ENCODE data around the gene CNTN4. TPM values are rescaled to one million over a fixed set of nuclear protein-coding genes. Genes with fewer than 3 reads are reported as not detected.

Gene CNTN4
- total RNA-seq, 2 experiments from 2014 or later: not detected

DNA sequence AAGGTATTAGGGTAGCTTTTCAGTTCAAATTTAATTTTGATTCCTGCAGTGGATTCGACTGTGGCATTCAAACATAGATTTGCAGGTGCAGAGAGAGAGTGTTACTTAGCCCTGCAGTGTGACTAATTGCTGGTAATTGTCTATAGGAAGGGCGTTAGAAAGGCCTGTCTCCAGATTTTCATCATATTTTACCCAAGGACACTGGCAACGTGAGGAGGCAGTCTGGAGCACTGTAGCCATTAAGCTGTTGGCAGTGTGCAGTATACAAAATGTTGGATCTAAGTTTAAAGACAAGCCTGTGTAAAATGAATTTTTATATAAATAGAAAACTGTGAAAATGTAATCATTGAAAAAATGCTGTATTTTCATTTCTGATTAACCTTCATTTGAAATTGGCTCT, 342.9 kb downstream of the CNTN4 start:
- Mint-ChIP-seq H3K4me3 (no peak overlapping the region), H3K27ac (no peak overlapping the region), H3K4me1 (no peaks in the 10 kb centered on the region), H3K9me3 (ENCODE audit: low read depth) (no peaks in the 10 kb centered on the region), H3K27me3 (no peaks in the 10 kb centered on the region), H3K36me3 (no peaks in the 10 kb centered on the region)
- DNase-seq: no peak
- no peak for ATAC-seq
- CTCF ChIA-PET: no interaction called here

DNA sequence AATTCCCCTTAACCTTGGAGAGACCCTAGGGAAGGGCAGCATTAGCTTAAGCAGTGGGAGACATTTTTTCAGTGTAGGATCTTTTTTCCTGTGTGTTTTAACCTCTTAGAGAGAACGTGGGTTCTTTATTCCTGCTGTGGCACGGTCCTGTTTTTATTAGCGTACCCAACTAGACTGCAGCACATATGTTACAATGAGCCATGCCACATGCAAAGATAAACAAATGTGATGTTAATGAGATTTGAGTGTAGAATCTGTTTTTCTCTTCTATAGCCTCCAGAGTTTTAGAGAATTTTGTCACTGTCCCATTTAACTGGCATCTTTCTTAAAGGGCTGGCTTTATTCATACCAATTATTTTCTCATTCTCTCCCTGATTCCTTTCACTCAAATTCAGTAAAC, 347.5 kb downstream of the CNTN4 start:
- H3K27me3 Mint-ChIP-seq: no peaks in the 10 kb centered on the region
- H3K36me3 Mint-ChIP-seq: no peaks in the 10 kb centered on the region
- H3K4me1 Mint-ChIP-seq: no peaks in the 10 kb centered on the region
- H3K9me3 Mint-ChIP-seq (ENCODE audit: low read depth): no peaks in the 10 kb centered on the region
- no peak overlapping the region for H3K27ac Mint-ChIP-seq
- DNase-seq (no peak), ATAC-seq (no peak)
- CTCF ChIA-PET: no interaction called here
- H3K4me3 Mint-ChIP-seq: no peak overlapping the region

GRCh38 chr3:2452249-2452648, 353.6 kb downstream of the CNTN4 start:
- Mint-ChIP-seq H3K4me1 (no peaks in the 10 kb centered on the region), H3K36me3 (no peaks in the 10 kb centered on the region), H3K27ac (no peak overlapping the region), H3K9me3 (ENCODE audit: low read depth) (no peaks in the 10 kb centered on the region), H3K4me3 (no peak overlapping the region), H3K27me3 (no peaks in the 10 kb centered on the region)
- ATAC-seq: no peak
- no peak for DNase-seq
- CTCF ChIA-PET: no interaction called here

DNA sequence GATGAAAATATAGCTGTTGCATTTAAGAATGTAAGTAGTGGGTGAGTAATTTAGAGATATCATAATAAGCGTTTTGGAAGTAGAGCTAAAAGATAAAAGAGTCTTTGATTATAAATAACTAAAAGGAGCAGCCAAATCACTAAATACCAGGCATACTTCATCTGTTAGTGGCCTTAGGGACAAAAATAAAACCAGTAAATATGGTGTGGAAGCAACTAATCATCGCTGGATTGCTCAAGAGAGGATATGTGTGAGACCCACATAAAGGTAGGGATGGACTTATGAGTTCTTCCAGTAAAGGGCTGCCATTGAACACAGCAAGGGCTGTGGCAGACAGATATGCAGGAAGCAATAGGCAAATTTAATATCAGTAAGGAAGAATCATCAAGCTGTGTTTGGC, 356.2 kb downstream of the CNTN4 start:
- Mint-ChIP-seq H3K4me1 (no peaks in the 10 kb centered on the region), H3K4me3 (no peak overlapping the region), H3K36me3 (no peaks in the 10 kb centered on the region), H3K27me3 (no peaks in the 10 kb centered on the region), H3K27ac (no peak overlapping the region), H3K9me3 (ENCODE audit: low read depth) (no peaks in the 10 kb centered on the region)
- CTCF ChIA-PET: no interaction called here
- ATAC-seq (no peak), DNase-seq (no peak)

GRCh38 chr3:2456788-2457187, 358.1 kb downstream of the CNTN4 start:
- CTCF ChIA-PET: no interaction called here
- no peaks in the 10 kb centered on the region for H3K4me1 Mint-ChIP-seq
- no peak for DNase-seq
- no peaks in the 10 kb centered on the region for H3K36me3 Mint-ChIP-seq
- H3K27ac Mint-ChIP-seq: no peak overlapping the region
- no peak overlapping the region for H3K4me3 Mint-ChIP-seq
- H3K27me3 Mint-ChIP-seq: no peaks in the 10 kb centered on the region
- no peak for ATAC-seq
- H3K9me3 Mint-ChIP-seq (ENCODE audit: low read depth): no peaks in the 10 kb centered on the region

DNA sequence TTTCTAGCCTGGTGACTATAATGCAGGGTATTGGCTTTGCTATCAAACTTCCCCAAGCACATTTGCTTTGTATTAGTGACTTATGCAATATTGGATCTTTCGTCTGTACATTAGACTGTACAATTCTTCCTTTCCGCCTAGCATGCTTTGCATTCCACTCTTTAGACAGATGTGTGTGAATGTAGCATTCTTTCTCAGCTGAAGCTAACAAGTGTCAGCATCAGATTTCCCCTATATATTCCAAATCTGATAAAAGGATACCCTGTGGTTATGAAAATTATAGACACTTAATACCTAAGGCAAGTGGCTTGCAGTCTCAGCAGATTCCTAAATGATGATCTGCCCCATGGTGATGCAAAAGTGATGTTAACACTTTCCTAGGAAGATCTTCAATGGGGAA, 360.1 kb downstream of the CNTN4 start:
- no peaks in the 10 kb centered on the region for H3K9me3 Mint-ChIP-seq (ENCODE audit: low read depth)
- ATAC-seq (no peak), DNase-seq (no peak)
- CTCF ChIA-PET: no interaction called here
- no peaks in the 10 kb centered on the region for H3K4me1 Mint-ChIP-seq
- H3K4me3 Mint-ChIP-seq: no peak overlapping the region
- H3K27ac Mint-ChIP-seq: no peak overlapping the region
- no peaks in the 10 kb centered on the region for H3K27me3 Mint-ChIP-seq
- no peaks in the 10 kb centered on the region for H3K36me3 Mint-ChIP-seq

DNA sequence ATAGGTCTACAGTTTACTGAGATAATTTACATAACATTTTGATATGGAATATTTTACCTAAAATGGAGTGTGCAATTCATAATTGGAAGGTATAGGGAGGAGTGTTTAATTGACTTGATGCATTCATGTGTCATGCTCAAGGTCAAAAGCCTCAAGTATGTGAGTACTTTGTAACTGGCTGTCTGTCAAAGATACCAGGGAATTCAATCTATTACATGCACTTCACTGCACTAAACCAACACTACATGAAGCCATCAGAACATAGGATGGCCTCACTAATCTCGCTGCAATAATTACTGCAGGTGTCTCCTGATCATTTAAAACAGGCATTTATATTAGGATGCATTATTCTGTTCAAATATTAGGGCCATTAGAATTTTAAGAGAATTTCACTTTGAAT, 367.2 kb downstream of the CNTN4 start:
- H3K27ac Mint-ChIP-seq: no peak overlapping the region
- H3K4me3 Mint-ChIP-seq: no peak overlapping the region
- H3K27me3 Mint-ChIP-seq: no peaks in the 10 kb centered on the region
- ATAC-seq (no peak), DNase-seq (no peak)
- no peaks in the 10 kb centered on the region for H3K36me3 Mint-ChIP-seq
- H3K9me3 Mint-ChIP-seq (ENCODE audit: low read depth): no peaks in the 10 kb centered on the region
- H3K4me1 Mint-ChIP-seq: no peaks in the 10 kb centered on the region
- CTCF ChIA-PET: no interaction called here

DNA sequence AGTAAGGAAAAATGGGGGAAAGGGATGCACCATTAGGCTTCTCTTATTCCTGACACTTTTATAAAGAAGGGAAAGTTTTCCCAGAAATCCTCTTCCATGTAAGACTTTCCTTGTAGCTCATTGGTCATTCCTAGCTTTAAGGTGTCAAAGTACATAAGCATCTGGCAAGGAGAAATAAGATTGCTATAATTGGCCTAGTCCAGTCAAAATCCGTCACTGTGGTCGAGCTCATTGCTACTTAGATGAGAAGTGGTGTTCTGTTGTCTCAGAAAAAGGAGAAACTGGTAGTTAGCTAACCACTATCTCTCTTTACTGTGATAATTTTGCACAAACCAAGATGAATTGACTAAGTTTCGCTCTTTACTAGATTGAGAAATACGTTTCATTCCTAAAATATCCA, 370.1 kb downstream of the CNTN4 start:
- Mint-ChIP-seq H3K36me3 (no peaks in the 10 kb centered on the region), H3K4me3 (no peak overlapping the region), H3K9me3 (ENCODE audit: low read depth) (no peaks in the 10 kb centered on the region), H3K4me1 (no peaks in the 10 kb centered on the region), H3K27me3 (no peaks in the 10 kb centered on the region), H3K27ac (no peak overlapping the region)
- ATAC-seq (no peak), DNase-seq (no peak)
- CTCF ChIA-PET: no interaction called here

GRCh38 chr3:2476996-2477395, 378.3 kb downstream of the CNTN4 start:
- ATAC-seq (no peak), DNase-seq (no peak)
- CTCF ChIA-PET: no interaction called here
- Mint-ChIP-seq H3K36me3 (no peaks in the 10 kb centered on the region), H3K4me3 (no peak overlapping the region), H3K27me3 (no peaks in the 10 kb centered on the region), H3K27ac (no peak overlapping the region), H3K9me3 (ENCODE audit: low read depth) (no peaks in the 10 kb centered on the region), H3K4me1 (no peaks in the 10 kb centered on the region)

- DNase-seq (no peak), ATAC-seq (no peak)
- CTCF ChIA-PET: no interaction called here
- H3K36me3 Mint-ChIP-seq: no peaks in the 10 kb centered on the region
- no peak overlapping the region for H3K27ac Mint-ChIP-seq
- no peak overlapping the region for H3K4me3 Mint-ChIP-seq
- no peaks in the 10 kb centered on the region for H3K9me3 Mint-ChIP-seq (ENCODE audit: low read depth)
- H3K4me1 Mint-ChIP-seq: no peaks in the 10 kb centered on the region
- no peaks in the 10 kb centered on the region for H3K27me3 Mint-ChIP-seq
Observed at GRCh38 chr3:2477620-2478019, 379.0 kb downstream of the CNTN4 start.

GRCh38 chr3:2484162-2485026, 385.7 kb downstream of the CNTN4 start:
- DNase-seq (no peak), ATAC-seq (no peak)
- H3K4me3 Mint-ChIP-seq: no peak overlapping the region
- no peaks in the 10 kb centered on the region for H3K27me3 Mint-ChIP-seq
- no peaks in the 10 kb centered on the region for H3K9me3 Mint-ChIP-seq (ENCODE audit: low read depth)
- no peak overlapping the region for H3K27ac Mint-ChIP-seq
- H3K36me3 Mint-ChIP-seq: no peaks in the 10 kb centered on the region
- H3K4me1 Mint-ChIP-seq: no peaks in the 10 kb centered on the region
- CTCF ChIA-PET: no interaction called here

GRCh38 chr3:2485027-2485375, 386.3 kb downstream of the CNTN4 start:
- H3K4me3 Mint-ChIP-seq: no peak overlapping the region
- CTCF ChIA-PET: no interaction called here
- no peaks in the 10 kb centered on the region for H3K27me3 Mint-ChIP-seq
- no peaks in the 10 kb centered on the region for H3K4me1 Mint-ChIP-seq
- ATAC-seq (no peak), DNase-seq (no peak)
- no peaks in the 10 kb centered on the region for H3K36me3 Mint-ChIP-seq
- no peak overlapping the region for H3K27ac Mint-ChIP-seq
- H3K9me3 Mint-ChIP-seq (ENCODE audit: low read depth): no peaks in the 10 kb centered on the region

DNA sequence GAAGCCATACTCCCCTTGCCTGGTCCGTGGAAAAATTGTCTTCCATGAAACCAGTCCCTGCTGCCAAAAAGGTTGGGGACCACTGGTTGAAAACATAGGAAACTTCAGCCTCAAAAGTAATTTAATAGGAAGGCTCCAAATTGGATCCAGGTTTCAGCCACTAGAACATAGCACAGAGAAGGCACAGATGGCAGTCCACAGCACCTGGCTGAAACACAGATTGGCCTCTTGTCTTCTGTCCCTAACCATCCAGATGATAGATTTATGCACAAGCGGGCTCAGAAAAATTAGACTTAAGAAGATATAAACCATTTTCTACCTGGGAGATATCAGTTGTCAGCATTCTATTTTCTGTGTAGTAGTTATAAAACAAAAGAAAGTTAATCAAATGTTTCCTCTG, 397.1 kb downstream of the CNTN4 start:
- no peaks in the 10 kb centered on the region for H3K27me3 Mint-ChIP-seq
- H3K9me3 Mint-ChIP-seq (ENCODE audit: low read depth): no peaks in the 10 kb centered on the region
- no peak overlapping the region for H3K4me3 Mint-ChIP-seq
- H3K36me3 Mint-ChIP-seq: no peaks in the 10 kb centered on the region
- DNase-seq: no peak
- no peak for ATAC-seq
- CTCF ChIA-PET: no interaction called here
- H3K27ac Mint-ChIP-seq: no peak overlapping the region
- no peaks in the 10 kb centered on the region for H3K4me1 Mint-ChIP-seq

GRCh38 chr3:2504912-2505311, 406.2 kb downstream of the CNTN4 start:
- Mint-ChIP-seq H3K4me1 (no peaks in the 10 kb centered on the region), H3K27me3 (no peaks in the 10 kb centered on the region), H3K36me3 (no peaks in the 10 kb centered on the region), H3K4me3 (no peak overlapping the region), H3K27ac (no peak overlapping the region), H3K9me3 (ENCODE audit: low read depth) (no peaks in the 10 kb centered on the region)
- CTCF ChIA-PET: no interaction called here
- ATAC-seq (no peak), DNase-seq (no peak)

DNA sequence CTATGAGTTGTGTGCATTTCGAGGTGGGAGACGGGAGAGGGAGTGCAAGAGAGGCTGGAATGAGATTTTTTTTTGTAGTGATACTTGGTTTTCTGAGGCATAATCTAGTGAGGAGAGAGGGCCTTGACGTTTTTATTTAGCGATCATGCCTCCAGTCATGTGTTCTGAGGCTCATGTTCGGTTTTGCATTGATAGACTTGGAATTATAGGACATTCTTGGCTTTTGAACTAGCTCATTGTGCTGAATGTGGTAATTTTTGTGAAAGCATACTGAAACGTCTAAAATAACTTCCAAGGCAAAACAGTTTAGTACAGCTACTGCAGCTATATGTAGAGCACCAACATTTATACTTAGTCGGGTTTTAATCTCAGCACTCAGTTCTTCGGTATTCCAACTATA, 408.1 kb downstream of the CNTN4 start:
- Mint-ChIP-seq H3K27ac (no peak overlapping the region), H3K4me1 (no peaks in the 10 kb centered on the region), H3K36me3 (no peaks in the 10 kb centered on the region), H3K27me3 (no peaks in the 10 kb centered on the region), H3K4me3 (no peak overlapping the region), H3K9me3 (ENCODE audit: low read depth) (no peaks in the 10 kb centered on the region)
- CTCF ChIA-PET: no interaction called here
- ATAC-seq: no peak
- no peak for DNase-seq

All from activated CD8-positive, alpha-beta memory T cell treated with anti-CD3 and anti-CD28 coated beads, Interleukin-2, amount 10 ng/mL, durations not matched to agents 7 days and 5 days (primary cell).